Glomerular visceral epithelial cell (primary cell): ENCODE results near the gene DENND5B.
"Not testable (repeated sequence)": the region's sequence is repeated elsewhere in the genome, so short reads cannot be mapped to it uniquely, and the experiment has no call there.

Experiments
- DNase-seq: peaks from one replicate; pipeline ENCODE4 v3.0.0-alpha.2; 2016; ENCODE audit errors: extremely low spot score

Gene DENND5B

GRCh38 chr12:31590642-31591379 lies at the start of gene DENND5B:
Gene DENND5B, minus strand, starts transcription at chr12:31591136. Its CDS starts 304 bp downstream, at chr12:31590832.
- DNase-seq = peak; percentile 78

DNA sequence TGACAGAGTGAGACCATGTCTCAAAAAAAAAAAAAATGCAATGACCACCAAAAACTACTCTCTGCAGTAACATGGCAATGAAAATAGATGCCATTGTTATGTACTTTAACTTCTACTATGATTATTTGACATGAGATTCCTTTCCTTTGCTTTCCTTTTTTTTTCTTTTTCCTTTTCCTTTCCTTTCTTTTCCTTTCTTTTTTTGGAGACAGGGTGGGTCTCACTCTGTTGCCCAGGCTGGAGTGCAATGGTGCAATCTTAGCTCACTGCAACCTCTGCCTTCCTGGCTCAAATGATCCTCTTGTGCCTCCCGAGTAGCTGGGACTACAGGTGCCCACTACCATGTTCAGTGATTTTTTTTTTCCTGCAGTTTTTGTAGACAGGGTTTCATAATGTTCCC lies 43.7 kb upstream of the DENND5B start:
- no peak for DNase-seq

- DNase-seq = no peak
Observed at GRCh38 chr12:31633464-31633863, 42.5 kb upstream of the DENND5B start.

GRCh38 chr12:31631809-31632208 lies 40.9 kb upstream of the DENND5B start:
- no peak for DNase-seq

- no peak for DNase-seq
Observed at GRCh38 chr12:31631023-31631724, 40.2 kb upstream of the DENND5B start.

DNA sequence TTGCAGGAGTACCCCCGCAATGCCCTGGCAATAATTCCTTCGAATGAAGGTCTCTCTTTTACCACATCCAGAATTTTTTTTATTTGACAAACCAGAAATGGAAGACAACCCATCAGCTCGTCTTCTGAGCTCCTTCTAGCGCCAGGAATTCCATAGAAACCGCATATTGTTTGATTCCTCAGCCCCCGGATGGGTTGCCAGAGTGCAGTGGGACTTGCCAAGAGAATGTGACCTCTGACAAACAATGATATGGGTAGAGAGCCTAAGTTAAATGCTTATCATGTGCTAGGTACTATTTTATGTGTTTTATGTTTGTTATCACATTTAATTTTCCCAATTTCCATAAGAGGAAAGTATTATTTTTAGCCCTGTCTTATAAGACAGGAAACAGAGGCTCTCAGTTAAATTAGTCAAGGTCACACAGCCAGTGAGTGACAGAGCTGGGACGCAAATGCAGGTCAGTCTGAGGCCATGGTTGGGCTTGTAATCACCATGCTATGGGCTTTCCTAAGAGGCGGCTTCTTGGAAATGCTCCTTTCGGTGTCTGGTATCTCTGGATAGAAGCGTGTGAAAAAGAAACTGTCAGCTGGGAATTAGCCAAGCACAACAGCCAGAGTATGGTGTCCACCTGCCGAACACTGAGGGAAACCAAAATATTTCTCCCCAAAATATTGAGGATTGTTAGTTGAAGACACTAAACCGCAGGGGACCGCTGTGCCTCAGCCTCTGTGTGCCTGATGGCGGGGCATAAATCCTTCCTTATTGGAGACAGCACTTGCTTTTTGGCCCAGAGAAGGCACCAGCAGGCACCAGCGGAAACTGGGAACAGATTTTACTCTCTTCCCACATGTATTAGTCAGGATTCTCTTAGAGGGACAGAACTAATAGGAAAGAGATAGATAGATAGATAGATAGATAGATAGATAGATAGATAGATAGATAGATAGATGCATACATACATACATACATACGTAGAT lies 39.1 kb upstream of the DENND5B start:
- DNase-seq = no peak

DNA sequence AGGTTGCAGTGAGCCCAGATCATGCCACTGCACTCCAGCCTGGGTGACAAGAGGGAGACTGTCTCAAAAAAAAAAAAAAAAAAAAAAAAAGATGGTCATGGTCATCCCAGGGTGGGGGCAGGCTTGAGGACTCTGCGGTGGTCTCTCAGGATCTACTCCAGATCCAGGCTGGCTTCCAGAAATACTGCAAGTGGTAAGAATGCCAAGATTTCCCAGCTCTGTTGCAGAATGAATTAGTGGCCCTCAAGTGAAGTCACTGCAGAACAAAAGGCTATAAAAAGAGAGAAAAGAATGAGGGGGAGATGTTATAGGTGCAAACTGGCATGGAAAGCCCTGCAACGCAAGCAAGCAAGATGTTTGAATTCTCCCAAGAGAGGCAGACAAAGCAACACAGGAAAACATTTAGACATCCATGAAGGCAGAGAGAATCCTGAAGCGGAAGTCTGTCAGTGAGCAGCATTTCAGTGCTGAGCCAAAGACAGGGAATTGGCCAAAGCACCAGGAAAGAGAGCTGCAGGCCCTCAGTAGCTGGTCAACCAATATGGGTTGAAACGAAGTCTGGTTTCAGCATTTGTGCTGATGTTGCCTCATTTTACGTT lies 36.6 kb upstream of the DENND5B start:
- no peak for DNase-seq

DNA sequence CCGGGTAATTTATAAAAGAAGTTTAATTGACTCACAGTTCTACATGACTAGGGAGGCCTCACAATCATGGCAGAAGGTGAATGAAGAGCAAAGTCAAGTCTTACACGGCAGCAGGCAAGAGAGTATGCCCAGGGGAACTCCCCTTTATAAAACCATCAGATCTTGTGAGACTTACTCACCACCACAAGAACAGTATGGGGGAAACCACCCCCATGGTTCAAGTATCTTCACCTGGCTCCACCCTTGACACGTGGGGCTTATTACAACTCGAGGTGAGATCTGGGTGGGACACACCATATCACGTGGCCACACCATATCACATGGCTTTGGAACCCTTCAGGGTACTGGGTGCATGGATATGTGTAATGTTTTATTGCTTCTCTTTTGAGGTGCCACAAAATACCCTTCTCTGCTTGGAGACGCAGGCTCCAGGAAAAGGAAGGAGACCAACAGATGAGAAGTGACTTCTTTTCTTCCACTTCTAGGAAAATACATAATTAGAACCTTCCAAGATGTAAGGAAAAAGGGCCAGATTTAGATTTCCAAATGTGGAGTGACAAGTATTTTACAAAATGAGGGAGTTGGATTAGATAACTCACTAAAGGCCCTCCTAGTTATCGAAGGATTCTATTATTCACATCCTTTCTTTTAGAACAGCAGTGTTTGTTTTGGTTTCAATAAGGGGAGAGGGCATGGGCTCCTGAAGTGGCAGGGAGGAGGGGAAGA lies 35.5 kb upstream of the DENND5B start:
- no peak for DNase-seq

- no peak for DNase-seq
Observed at GRCh38 chr12:31622038-31622437, 31.1 kb upstream of the DENND5B start.

DNA sequence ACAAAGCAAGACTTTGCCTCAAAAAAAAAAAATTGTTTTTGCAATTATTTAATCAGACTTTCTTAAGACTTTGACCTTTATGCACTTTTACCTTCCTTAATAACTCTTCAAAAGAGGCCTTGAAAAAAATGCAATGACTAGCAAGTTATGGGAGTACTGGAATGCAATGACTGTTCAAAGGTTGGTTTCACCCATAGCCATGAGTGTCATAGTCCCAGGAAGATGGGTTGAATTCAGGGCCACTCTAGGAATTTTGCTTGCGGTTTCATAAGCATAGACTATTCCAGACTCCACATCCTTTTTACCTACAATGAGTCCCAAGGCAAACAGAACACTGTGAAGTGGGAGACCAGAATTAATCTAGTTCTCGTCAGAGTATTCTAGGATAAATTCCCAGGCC lies 29.4 kb upstream of the DENND5B start:
- DNase-seq = peak; percentile 53

- DNase-seq = no peak
Observed at GRCh38 chr12:31618228-31619025, 27.5 kb upstream of the DENND5B start.

DNA sequence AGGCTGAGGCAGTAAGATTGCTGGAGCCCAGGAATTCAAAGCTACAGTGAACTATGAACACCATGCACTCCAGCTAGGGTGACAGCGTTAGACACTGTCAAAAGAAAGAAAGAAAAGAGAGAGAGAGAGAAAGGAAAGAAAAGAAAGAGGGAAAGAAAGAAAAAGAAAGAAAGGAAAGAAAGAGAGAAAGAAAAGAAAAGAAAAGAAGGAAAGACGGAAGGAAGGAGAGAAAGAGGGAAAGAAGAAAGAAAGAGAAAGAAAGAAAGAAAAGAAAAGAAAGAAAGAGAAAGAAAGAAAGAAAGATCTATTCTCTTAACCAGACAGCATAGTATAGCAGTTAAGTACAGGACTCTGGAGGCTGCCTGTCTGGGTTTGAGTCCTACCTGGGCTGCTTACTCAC lies 21.9 kb upstream of the DENND5B start:
- DNase-seq = no peak

DNA sequence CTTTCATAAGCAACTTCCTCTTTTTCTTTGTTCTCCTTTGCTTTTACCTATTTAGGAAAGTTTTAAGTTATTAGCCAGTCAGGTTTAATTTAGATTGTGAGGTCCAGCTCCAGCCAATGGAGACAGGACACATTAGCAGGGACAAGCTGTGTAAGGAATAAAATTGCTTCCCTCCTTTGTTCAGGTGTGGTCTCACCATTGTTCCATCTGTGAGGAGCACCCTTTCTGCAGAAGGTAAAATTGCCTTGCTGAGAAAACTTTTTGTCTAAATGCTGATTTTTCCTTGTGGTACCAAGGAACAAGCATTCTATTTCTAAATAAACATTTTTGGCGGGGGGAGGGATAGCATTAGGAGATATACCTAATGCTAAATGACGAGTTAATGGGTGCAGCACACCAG lies 17.4 kb upstream of the DENND5B start:
- not testable (repeated sequence) for DNase-seq

DNA sequence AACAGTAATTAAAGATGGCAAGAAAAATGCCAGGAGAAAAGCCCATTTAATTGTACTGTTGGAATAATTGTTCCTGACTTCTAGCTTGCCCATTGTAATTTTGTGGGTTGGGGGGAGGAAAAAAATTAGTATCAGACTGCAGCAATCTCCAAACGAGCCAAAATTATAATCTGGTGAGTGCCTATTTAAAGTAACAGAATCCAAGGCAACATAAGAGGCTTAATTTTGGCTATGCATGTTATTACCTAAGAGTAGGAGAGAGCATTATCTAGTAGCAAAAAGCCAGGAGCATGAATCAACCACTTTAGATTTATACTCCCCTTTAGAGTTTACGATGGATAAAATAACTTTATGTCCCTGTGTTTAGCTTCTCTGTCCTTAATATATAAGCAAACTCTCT lies 14.6 kb upstream of the DENND5B start:
- DNase-seq = no peak

GRCh38 chr12:31603546-31604009 lies 12.6 kb upstream of the DENND5B start:
- DNase-seq = no peak

DNA sequence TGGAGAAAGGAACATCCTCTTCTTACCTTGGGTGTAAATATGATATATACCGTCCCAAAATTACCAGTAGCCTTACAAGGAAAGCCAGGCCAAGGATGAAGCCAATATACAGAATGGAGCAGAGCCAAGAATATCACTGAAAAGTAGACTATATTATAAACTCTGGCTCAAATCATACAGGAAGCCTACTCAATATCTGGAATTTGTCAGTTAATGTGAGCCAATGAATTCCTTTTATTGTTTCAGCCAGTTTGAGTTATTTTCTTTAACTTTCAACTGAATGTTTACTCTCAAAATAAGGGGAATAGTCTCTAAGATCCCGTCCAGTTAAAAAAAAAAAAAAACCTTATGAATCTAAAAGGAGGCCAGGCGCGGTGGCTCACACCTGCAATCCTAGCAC lies 9.8 kb upstream of the DENND5B start:
- DNase-seq = no peak

- no peak for DNase-seq
Observed at GRCh38 chr12:31600252-31600651, 9.3 kb upstream of the DENND5B start.

GRCh38 chr12:31599053-31599452 lies 8.1 kb upstream of the DENND5B start:
- DNase-seq = no peak

DNA sequence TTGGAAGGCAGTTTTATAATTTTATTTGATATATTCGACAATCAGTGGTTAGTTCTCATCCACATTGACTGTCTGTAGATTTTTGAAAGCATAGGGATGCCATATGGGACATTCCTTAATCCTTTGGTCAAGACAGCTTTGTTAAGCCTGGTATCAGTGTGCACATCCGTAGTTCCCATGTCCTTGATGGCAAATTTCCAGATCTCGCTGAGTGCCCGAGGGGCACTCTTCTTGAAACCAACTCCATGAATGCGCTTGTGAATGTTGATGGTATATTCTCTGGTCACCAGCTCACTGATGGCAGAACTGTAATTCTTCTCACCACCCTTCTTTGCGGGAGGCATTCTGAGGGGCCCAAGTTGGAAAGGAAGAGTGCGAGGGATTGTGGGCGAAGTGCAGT lies 6.1 kb upstream of the DENND5B start:
- no peak for DNase-seq

- no peak for DNase-seq
Observed at GRCh38 chr12:31594681-31595080, 3.7 kb upstream of the DENND5B start.
